NCI-H226 (cell line): ENCODE measurements around the gene PRKAG2.
"Not testable (repeated sequence)": the region's sequence is repeated elsewhere in the genome, so short reads cannot be mapped to it uniquely, and the experiment has no call there.

Experiments
- DNase-seq: peaks from one replicate; pipeline ENCODE4 v3.0.0-alpha.2; 2015

Gene PRKAG2

GRCh38 chr7:151782256-151782597 is 94.7 kb downstream of the PRKAG2 start:
- not testable (repeated sequence) for DNase-seq

- no peak for DNase-seq
Measured at GRCh38 chr7:151781161-151781845, 95.6 kb downstream of the PRKAG2 start.

GRCh38 chr7:151780631-151781030 is 96.3 kb downstream of the PRKAG2 start:
- DNase-seq, result no peak

GRCh38 chr7:151779678-151780077 is 97.2 kb downstream of the PRKAG2 start:
- no peak for DNase-seq

GRCh38 chr7:151779255-151779654 is 97.7 kb downstream of the PRKAG2 start:
- DNase-seq, result no peak

GRCh38 chr7:151777908-151778670 is 98.8 kb downstream of the PRKAG2 start:
- no peak for DNase-seq

- DNase-seq, result no peak
Measured at GRCh38 chr7:151777495-151777880, 99.4 kb downstream of the PRKAG2 start.

- DNase-seq, result no peak
Measured at GRCh38 chr7:151776876-151777494, 99.9 kb downstream of the PRKAG2 start.

GRCh38 chr7:151776446-151776845 is 100.5 kb downstream of the PRKAG2 start:
- DNase-seq, result no peak

- DNase-seq, result no peak
Measured at GRCh38 chr7:151775547-151776443, 101.1 kb downstream of the PRKAG2 start.

GRCh38 chr7:151774951-151775350 is 102.0 kb downstream of the PRKAG2 start:
- DNase-seq, result no peak

- DNase-seq, result no peak
Measured at GRCh38 chr7:151773797-151774196, 103.1 kb downstream of the PRKAG2 start.

GRCh38 chr7:151770232-151770631 is 106.7 kb downstream of the PRKAG2 start:
- no peak for DNase-seq

GRCh38 chr7:151769188-151769821 is 107.6 kb downstream of the PRKAG2 start:
- DNase-seq, result no peak

GRCh38 chr7:151768805-151769187 is 108.1 kb downstream of the PRKAG2 start:
- no peak for DNase-seq

- DNase-seq, result no peak
Measured at GRCh38 chr7:151767557-151767956, 109.4 kb downstream of the PRKAG2 start.

GRCh38 chr7:151764056-151764920 is 112.6 kb downstream of the PRKAG2 start:
- no peak for DNase-seq

GRCh38 chr7:151763420-151763984 is 113.4 kb downstream of the PRKAG2 start:
- no peak for DNase-seq

GRCh38 chr7:151762583-151763245 is 114.2 kb downstream of the PRKAG2 start:
- no peak for DNase-seq

GRCh38 chr7:151761957-151762356 is 115.0 kb downstream of the PRKAG2 start:
- DNase-seq, result no peak

GRCh38 chr7:151761231-151761630 is 115.7 kb downstream of the PRKAG2 start:
- DNase-seq, result peak; percentile 20
